Gastroesophageal sphincter (tissue), 4 donors: ENCODE measurements around the gene PTGFRN. TPM values are rescaled to one million over a fixed set of nuclear protein-coding genes. Genes with fewer than 3 reads are reported as not detected.
"Not testable (repeated sequence)": the region's sequence is repeated elsewhere in the genome, so short reads cannot be mapped to it uniquely, and the experiment has no call there.

ENCODE experiments used
- ATAC-seq: fragments of 150-250 bp; one replicate; pipeline ENCODE4 v1.9.1; 2016; ENCODE audit warnings: mild to moderate bottlenecking, moderate library complexity
- H3K27ac ChIP-seq, 4 donors: fragments of 200-600 bp; sonication (generic) in 3 of 4; 1 replicate in 3 of 4; 2 replicates in 1 of 4; pipeline ENCODE4 v1.5.1; 2016 to 2019
- H3K27me3 ChIP-seq: fragments of 200-600 bp; sonication (generic); one replicate; pipeline ENCODE4 v1.5.1; 2019
- H3K36me3 ChIP-seq, 2 donors: fragments of 200-600 bp; sonication (generic); one replicate each; pipeline ENCODE4 v1.5.1; 2019; ENCODE audit warnings: control low read depth in 1 of 2
- H3K4me1 ChIP-seq, 3 donors: fragments of 200-600 bp; sonication (generic); 1 replicate in 2 of 3; 2 replicates in 1 of 3; pipeline ENCODE4 v1.5.1; 2016 to 2019; ENCODE audit warnings: control low read depth in 2 of 3
- H3K4me3 ChIP-seq, 2 donors: fragments of 200-600 bp; sonication (generic); one replicate each; pipeline ENCODE4 v1.5.1; 2019; ENCODE audit warnings: mild to moderate bottlenecking in 1 of 2, moderate library complexity in 1 of 2
- H3K9me3 ChIP-seq, 3 donors: fragments of 200-600 bp; sonication (generic); one replicate each; pipeline ENCODE4 v1.5.1; 2017 to 2019; ENCODE audit warnings: control low read depth in 2 of 3
- EP300 ChIP-seq: sonication (generic); formaldehyde crosslinking; IDR thresholded peaks from one replicate; pipeline ENCODE4 v1.6.1; 2017; ENCODE audit warnings: antibody characterized with exemption, mild to moderate bottlenecking
- POLR2A ChIP-seq, 2 donors: fragments of 450-650 bp; IDR thresholded peaks; one replicate each; pipeline ENCODE4 v1.6.1; 2017; ENCODE audit warnings: antibody characterized with exemption in 2 of 2, mild to moderate bottlenecking in 2 of 2, moderate library complexity in 1 of 2
- POLR2AphosphoS5 ChIP-seq: sonication (generic); formaldehyde crosslinking; IDR thresholded peaks from one replicate; pipeline ENCODE4 v1.6.1; 2017; ENCODE audit warnings: antibody characterized with exemption
- WGBS, 2 donors: methylation state at CpG; one replicate each; pipeline ENCODE4 v1.1.5; 2018; ENCODE audit warnings: low coverage in 1 of 2; 5-methylcytosine and 5-hydroxymethylcytosine counted together
- total RNA-seq, 4 donors: library from RNA; depleted of rRNA; stranded (reverse); fragments of >200 nt; gene quantifications; one replicate each; pipeline ENCODE4 v1.1.0, GENCODE V29; 2016
- TF ChIP-seq, protein P1 (sequence below), 4 experiments: fragments of 200-600 bp in 2 of 4; fragments of 450-650 bp in 2 of 4; sonication (generic) in 1 of 4; IDR thresholded peaks; one replicate each; pipeline ENCODE4 v1.5.1; 2017 to 2019; ENCODE audit warnings: antibody characterized with exemption in 4 of 4, mild to moderate bottlenecking in 2 of 4, moderate library complexity in 2 of 4

Gene PTGFRN
- total RNA-seq, 4 donors from 2014 or later: 60.0 to 166 (median 101) TPM

DNA sequence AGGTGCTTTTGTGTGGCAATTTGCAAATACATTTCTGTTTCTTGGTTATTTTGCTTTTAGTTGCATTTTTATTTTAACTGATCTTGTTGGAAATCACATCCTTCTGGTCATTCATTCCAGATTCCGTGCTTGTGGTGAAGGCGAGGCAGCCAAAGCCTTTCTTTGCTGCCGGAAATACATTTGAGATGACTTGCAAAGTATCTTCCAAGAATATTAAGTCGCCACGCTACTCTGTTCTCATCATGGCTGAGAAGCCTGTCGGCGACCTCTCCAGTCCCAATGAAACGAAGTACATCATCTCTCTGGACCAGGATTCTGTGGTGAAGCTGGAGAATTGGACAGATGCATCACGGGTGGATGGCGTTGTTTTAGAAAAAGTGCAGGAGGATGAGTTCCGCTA, 57.1 kb downstream of the PTGFRN start:
- Histone ChIP-seq H3K27ac (no peak overlapping the region), H3K36me3 (peaks cover 0 to 47% of the 10 kb centered on the region in 2 donors), H3K27me3 (no peaks in the 10 kb centered on the region), H3K9me3 (no peaks in the 10 kb centered on the region), H3K4me1 (peaks cover 0 to 14% (median 3%) of the 10 kb centered on the region in 3 donors), H3K4me3 (no peak overlapping the region)
- WGBS, 2 donors: 92 to 100% methylated on average over 2 to 7 of the region's 11 CpGs
- ATAC-seq: no peak
- TF ChIP-seq POLR2AphosphoS5: no peak

DNA sequence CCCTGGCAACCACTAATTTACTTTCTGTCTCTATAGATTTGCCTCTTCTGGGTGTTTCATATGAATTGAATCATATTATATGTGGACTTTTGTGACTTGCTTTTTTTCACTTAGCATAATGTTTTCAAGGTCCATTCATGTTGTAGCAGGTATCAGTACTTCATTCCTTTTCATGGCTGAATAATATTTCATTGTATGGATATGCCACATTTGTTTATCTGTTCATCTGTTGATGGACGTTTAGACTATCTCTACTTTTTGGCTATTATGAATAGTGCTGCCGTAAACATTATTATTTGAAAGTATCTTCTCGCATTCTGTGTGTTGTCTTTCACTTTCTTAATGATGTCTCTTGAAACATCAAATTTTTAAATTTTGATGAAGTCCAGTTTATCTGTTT, 59.0 kb downstream of the PTGFRN start:
- TF ChIP-seq, protein P1, sequence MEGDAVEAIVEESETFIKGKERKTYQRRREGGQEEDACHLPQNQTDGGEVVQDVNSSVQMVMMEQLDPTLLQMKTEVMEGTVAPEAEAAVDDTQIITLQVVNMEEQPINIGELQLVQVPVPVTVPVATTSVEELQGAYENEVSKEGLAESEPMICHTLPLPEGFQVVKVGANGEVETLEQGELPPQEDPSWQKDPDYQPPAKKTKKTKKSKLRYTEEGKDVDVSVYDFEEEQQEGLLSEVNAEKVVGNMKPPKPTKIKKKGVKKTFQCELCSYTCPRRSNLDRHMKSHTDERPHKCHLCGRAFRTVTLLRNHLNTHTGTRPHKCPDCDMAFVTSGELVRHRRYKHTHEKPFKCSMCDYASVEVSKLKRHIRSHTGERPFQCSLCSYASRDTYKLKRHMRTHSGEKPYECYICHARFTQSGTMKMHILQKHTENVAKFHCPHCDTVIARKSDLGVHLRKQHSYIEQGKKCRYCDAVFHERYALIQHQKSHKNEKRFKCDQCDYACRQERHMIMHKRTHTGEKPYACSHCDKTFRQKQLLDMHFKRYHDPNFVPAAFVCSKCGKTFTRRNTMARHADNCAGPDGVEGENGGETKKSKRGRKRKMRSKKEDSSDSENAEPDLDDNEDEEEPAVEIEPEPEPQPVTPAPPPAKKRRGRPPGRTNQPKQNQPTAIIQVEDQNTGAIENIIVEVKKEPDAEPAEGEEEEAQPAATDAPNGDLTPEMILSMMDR (IDR thresholded peaks at IDR 0.05): no peak
- TF ChIP-seq POLR2A (IDR thresholded peaks at IDR 0.05) (no peak), EP300 (no peak), POLR2AphosphoS5 (no peak)
- ATAC-seq: no peak
- no peak overlapping the region for H3K27ac ChIP-seq
- H3K4me3 ChIP-seq: no peak overlapping the region
- H3K9me3 ChIP-seq: no peaks in the 10 kb centered on the region
- H3K4me1 ChIP-seq: peaks cover 10 to 27% (median 12%) of the 10 kb centered on the region in 3 donors
- WGBS, 2 donors: 73 to 80% methylated on average over 2 to 3 of the region's 3 CpGs
- H3K36me3 ChIP-seq: peaks cover 0 to 31% of the 10 kb centered on the region in 2 donors
- no peaks in the 10 kb centered on the region for H3K27me3 ChIP-seq

DNA sequence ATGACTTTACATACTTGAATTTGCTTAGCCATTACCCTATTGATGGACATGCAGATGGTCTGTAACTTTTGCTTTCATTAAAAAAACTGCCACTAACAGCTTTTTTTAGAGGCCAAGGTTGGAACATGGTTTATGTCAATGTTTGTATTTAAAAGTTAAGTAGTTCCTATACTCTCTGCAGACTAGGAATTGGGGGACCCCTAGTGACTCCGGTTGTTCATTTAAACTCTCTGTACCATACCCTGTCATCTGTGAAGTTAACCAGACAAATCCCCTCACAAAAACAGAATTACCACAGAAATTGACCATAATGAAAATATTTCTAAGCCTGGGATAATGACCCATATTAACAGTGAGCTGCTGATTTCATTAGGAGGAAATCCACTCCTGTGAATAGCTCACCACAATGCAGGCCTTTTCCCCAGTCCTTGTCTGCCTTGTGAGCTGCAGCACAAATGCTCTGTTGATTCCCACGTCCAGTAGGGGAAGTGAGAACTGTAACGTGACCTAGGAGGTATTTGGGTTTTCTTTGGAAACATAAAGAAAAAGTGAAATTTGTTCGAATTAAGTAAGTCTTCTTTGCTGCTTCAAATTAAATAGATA, 61.6 kb downstream of the PTGFRN start:
- Histone ChIP-seq H3K9me3 (no peaks in the 10 kb centered on the region), H3K36me3 (peaks cover 0 to 27% of the 10 kb centered on the region in 2 donors), H3K4me3 (no peak overlapping the region), H3K27ac (peak overlapping the region; percentile 7 to 75 (median 68)), H3K27me3 (no peaks in the 10 kb centered on the region), H3K4me1 (peaks cover 11 to 30% (median 12%) of the 10 kb centered on the region in 3 donors)
- 55 to 65% methylated on average over 3 to 4 of the region's 4 CpGs for WGBS, 2 donors
- TF ChIP-seq, protein P1 (IDR thresholded peaks at IDR 0.05): no peak
- TF ChIP-seq POLR2AphosphoS5: no peak
- TF ChIP-seq POLR2A (IDR thresholded peaks at IDR 0.05): no peak
- no peak for TF ChIP-seq EP300
- ATAC-seq: no peak

DNA sequence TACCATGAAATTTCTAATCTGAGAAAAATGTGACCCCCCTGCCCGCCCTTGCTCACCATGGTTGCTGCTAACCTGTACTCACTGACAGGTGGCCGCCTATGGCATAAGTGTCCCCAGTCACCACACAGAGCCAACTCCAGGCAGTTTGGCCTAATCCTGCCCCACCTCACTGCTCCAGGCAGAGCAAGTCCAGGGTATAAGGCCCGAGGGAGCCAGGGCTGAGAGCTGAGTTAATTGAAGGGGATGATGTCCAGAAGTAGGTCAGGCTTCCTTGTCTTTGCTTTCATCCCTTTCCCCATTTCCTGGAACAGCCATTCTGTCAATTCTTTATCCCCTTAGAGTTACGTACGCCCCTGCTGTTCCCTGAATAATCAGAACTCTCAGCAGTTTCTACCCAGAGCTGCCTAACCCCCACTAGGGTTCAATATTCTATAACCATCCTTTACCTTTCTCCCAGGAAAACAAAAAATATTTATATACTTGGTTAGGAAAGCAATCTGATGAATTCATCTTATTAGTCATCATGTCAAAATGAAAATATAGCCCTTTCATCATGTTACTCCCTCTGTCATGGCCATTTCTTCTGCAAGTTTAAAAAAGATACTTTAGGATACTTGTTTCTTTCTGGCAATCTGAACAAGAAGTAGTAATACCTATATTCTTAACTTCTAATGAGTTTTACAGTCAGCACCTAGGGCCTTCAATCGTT, 62.4 kb downstream of the PTGFRN start:
- H3K36me3 ChIP-seq: peaks cover 0 to 21% of the 10 kb centered on the region in 2 donors
- TF ChIP-seq EP300 (no peak), POLR2AphosphoS5 (no peak), POLR2A (IDR thresholded peaks at IDR 0.05) (no peak)
- TF ChIP-seq, protein P1 (IDR thresholded peaks at IDR 0.05): no peak
- WGBS, 2 donors: 46 to 61% methylated on average over 4 to 5 of the region's 6 CpGs
- ATAC-seq: peak; percentile 41
- peaks cover 11 to 30% (median 12%) of the 10 kb centered on the region in 3 donors for H3K4me1 ChIP-seq
- no peak overlapping the region for H3K4me3 ChIP-seq
- no peaks in the 10 kb centered on the region for H3K27me3 ChIP-seq
- H3K9me3 ChIP-seq: no peaks in the 10 kb centered on the region
- peak overlapping the region; percentile 7 to 75 (median 68) for H3K27ac ChIP-seq

DNA sequence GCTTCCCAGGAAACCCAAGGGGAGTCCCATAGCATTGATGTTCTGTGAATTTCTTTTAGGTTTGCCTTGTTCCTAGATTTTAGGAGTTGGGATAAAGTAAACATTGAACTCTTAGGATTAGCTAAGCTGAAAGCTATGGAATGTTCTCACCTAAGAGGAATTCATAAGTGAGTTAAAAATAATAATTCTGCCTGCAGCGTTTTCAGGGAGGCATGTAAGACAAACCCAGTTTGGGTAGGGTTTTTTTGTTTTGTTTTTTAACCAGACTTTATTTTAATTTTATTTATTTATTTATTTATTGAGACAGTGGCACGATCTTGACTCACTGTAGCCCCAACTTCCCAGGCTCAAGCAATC, 62.9 kb downstream of the PTGFRN start:
- H3K4me1 ChIP-seq: peaks cover 11 to 30% (median 12%) of the 10 kb centered on the region in 3 donors
- TF ChIP-seq EP300 (no peak), POLR2AphosphoS5 (no peak), POLR2A (IDR thresholded peaks at IDR 0.05) (no peak)
- TF ChIP-seq, protein P1 (IDR thresholded peaks at IDR 0.05): no peak
- no peak overlapping the region for H3K4me3 ChIP-seq
- ATAC-seq: no peak
- peaks cover 0 to 16% of the 10 kb centered on the region in 2 donors for H3K36me3 ChIP-seq
- 11 to 48% methylated on average over 1 to 2 of the region's 2 CpGs for WGBS, 2 donors
- no peaks in the 10 kb centered on the region for H3K27me3 ChIP-seq
- no peaks in the 10 kb centered on the region for H3K9me3 ChIP-seq
- peak overlapping the region; percentile 7 to 75 (median 68) for H3K27ac ChIP-seq

DNA sequence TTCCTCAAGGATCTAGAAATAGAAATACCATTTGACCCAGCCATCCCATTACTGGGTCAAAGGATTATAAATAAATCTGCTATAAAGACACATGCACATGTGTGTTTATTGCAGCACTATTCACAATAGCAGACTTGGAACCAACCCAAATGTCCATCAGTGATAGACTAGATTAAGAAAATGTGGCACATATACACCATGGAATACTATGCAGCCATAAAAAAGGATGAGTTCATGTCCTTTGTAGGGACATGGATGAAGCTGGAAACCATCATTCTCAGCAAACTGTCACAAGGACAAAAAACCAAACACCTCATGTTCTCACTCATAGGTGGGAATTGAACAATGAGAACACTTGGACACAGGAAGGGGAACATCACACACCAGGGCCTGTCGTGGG, 70.6 kb downstream of the PTGFRN start:
- peaks cover 0 to 31% (median 6%) of the 10 kb centered on the region in 3 donors for H3K4me1 ChIP-seq
- not testable (repeated sequence) for H3K36me3 ChIP-seq, H3K4me3 ChIP-seq, H3K27me3 ChIP-seq, H3K27ac ChIP-seq, ATAC-seq, H3K9me3 ChIP-seq
- WGBS, 2 donors: 100% methylated on average over 1 of the region's 1 CpG; no CpG with 5 or more reads in 1 of the 2 donors
